Left colon (tissue), 2 donors: ENCODE data around the gene PRELID3B. TPM values are rescaled to one million over a fixed set of nuclear protein-coding genes. Genes with fewer than 3 reads are reported as not detected.

Source experiments
- ATAC-seq: fragments of 200-7000 bp; cut with Tn5 transposase; one replicate; pipeline ENCODE4 v1.9.1; 2020; ENCODE audit warnings: mild to moderate bottlenecking, moderate library complexity
- DNase-seq, 2 donors: peaks; one replicate each; pipeline ENCODE4 v3.0.0-alpha.2; 2020
- intact Hi-C, 2 donors: fragments of 100-400 bp; cut with DNase I in 1 of 2; cut with micrococcal nuclease in 1 of 2; formaldehyde crosslinking; loops; one replicate each; pipeline versions ENCODE4 v1.11.2 to v1.14.0; 2022; cut with DNase I, micrococcal nuclease
- long read RNA-seq: library from polyadenylated mRNA; unstranded; transcript quantifications from one replicate; pipeline ENCODE4 v2.0.0, GENCODE V29; 2021
- total RNA-seq, 2 donors: library from RNA; stranded (reverse); fragmentation: NEBNext Ultra II Directional; extraction: Animal tissue kit (Norgen Biotek cat#: 25700); gene quantifications; one replicate each; pipeline ENCODE4 v1.2.1, GENCODE V29; 2021
- donor health status: DM: no; HTN: no; CAD: no.
- donor health status: DM: yes; HTN: yes; CAD: no.

Gene PRELID3B
- 100 to 1,000 TPM; 125 to 137 TPM for total RNA-seq
- long read RNA-seq, transcript PRELID3B-203 (6 exons, 704 nt), result minor isoform, 5 of 437 reads
- long read RNA-seq, transcript PRELID3B-201 (6 exons, 2,626 nt), result major isoform, 372 of 437 reads
- long read RNA-seq, transcript PRELID3B-202 (5 exons, 943 nt), result minor isoform, 30 of 437 reads
- long read RNA-seq, partial matches to known transcripts, result 8 of 437 reads
- long read RNA-seq, other reads (novel, unspliced or antisense), result 22 of 437 reads

DNA sequence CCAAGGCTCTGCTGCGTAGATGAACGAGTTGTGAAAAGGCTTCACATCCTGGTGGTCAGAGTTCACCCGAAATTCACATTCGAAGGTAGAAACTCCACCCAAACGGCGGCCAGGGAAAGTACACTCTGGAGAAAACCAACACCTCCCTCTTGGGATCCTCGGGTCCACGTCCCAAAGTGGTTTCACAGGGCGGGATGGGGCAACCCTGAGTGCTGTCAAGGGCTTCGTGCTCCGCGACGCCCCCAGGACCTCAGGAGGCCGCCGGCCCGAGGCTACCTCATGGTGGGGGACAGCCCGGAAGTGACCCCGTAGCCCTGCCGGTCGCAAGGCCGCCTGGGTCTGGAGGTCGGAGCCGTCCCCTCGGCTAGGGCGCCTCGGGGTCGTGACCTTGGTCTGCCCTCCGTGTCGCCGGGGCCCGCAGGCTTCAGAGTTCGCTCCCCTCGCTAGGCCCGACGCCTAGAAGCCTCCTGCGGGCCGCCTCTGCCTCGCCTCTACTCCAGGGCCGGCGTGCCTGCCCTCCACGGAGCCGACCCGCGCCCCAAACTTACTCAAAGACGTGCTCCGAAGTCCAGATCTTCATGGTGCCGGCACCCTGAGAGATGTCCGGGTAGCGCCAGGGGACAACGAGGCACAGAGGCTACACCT, at the start of gene PRELID3B:
PRELID3B (minus strand) TSS at position 636 of the 645 bp plus-strand sequence; CDS start at position 580, 56 bp downstream.
- intact Hi-C loops, result no loop called here
- ATAC-seq (peak; percentile 59), DNase-seq (peak; percentile 44 to 65)

DNA sequence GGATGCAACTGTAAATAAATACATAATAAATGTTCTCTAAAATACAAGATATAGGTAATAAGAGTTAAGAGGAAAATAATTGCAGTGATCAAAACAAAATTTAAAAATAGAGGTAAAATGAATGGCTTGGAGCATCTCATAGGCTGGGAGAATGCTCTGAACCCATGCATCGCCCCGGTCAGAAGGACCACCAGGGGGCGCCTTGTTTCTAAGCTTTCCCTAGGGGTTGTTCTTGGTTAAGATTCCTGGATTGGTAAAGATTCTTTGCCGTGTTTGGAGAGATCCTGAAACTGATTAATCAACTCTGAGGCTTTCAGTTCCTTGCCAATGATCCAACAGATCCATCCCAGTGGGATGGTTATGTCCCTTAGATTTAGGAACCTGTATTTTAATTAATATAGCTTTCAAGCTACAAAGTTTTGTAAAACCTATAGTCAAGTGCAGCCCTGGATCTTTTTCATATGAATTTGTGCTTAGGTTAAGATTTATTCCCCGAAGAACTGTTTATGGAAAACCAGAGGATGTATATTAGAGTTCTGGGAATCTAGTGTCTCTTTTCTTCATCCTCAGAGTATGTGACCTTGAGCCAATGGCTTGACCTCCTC, 45.3 kb upstream of the PRELID3B start:
- intact Hi-C loops, result loop anchor here (5.0 to 10.0 kb wide), 3 partner anchors 134 to 317 kb away; no protein-coding TSS in a partner anchor
- DNase-seq (peak; percentile 60 to 93), ATAC-seq (peak; percentile 94)

DNA sequence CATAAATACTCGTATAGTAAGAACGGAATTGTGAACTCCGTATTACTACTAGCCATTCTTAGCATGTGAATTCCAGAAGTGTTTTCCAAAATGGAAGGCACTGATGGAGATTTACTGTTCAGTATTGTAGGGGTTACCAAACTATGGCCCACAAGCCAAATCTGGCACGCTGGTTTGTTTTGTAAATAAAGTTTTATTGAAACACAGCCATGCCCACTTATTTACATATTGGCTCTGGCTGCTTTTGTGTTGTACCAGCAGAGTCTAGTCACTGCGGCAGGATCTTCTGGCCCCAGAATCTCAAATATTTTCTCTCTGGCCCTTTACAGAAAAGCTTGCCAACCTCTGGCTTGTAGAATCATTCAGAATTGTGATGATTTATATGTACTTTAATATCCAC, 44.3 kb upstream of the PRELID3B start:
- ATAC-seq, result no peak

DNA sequence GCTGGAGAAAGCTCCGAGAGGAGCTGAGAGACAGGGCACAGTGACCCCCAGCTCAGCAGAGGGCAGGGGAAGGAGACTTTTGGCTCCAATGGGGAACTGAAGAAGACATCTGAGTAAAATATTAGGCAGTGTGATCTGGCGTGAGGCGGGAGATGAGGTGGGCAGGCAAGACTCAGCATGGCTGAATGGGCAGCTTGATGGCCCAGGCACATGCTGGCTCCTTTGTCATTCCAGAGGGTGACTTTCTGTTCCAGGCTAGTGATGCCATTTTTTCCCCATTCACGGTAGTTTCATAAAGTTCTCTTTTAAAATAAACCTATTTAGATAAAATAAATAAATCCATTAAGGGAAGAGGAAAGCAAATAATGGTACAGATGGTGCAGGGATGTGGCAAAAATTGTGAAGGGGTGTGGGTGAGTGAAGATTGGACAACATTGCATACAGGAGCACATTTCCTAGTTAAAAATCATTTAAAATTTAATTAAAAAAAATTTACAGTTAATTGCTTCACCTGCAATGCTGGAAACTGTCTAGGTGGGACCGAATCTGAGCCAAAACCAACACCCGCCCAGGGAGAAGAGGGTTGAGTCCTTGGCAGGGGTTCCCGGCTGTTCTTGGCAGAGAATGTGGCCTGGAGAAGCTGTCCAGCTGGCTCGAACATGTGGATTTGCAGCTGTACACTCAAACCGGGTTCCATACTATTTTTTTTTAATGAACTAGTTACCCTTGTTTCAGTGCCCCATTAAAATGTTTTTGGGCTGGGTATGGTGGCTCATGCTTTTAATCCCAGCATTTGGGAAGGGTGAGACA, 41.7 kb upstream of the PRELID3B start:
- ATAC-seq (no peak), DNase-seq (no peak)
- intact Hi-C loops, result loop anchor here (10.0 kb wide), 2 partner anchors 141 to 321 kb away; no protein-coding TSS in a partner anchor

More for the DNA sequence above, 44.3 kb upstream of the PRELID3B start:
- intact Hi-C loops, result loop anchor here (5.0 to 10.0 kb wide), 3 partner anchors 135 to 318 kb away; no protein-coding TSS in a partner anchor
- DNase-seq, result no peak

DNA sequence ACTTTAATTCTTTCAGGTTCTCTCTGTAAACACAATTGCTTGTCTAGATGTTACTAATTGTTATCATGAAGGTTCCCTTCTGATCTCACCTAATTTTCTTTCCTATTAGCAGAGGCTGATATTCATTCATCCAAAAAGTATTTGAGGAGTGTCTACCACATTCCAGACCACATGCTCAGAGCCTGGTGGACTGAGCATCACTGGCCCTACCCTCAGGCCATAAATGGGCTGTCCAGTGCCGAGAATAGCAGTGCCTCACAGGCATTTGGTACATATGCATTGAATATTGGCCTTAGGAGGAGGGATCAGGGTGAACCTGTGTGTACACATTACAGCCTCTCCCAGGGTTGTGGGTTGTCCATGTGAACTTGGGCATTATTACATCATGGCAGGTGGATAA, 40.4 kb upstream of the PRELID3B start:
- ATAC-seq (peak; percentile 27), DNase-seq (no peak)
- intact Hi-C loops, result loop anchor here (10.0 kb wide), 2 partner anchors 142 to 322 kb away; no protein-coding TSS in a partner anchor

DNA sequence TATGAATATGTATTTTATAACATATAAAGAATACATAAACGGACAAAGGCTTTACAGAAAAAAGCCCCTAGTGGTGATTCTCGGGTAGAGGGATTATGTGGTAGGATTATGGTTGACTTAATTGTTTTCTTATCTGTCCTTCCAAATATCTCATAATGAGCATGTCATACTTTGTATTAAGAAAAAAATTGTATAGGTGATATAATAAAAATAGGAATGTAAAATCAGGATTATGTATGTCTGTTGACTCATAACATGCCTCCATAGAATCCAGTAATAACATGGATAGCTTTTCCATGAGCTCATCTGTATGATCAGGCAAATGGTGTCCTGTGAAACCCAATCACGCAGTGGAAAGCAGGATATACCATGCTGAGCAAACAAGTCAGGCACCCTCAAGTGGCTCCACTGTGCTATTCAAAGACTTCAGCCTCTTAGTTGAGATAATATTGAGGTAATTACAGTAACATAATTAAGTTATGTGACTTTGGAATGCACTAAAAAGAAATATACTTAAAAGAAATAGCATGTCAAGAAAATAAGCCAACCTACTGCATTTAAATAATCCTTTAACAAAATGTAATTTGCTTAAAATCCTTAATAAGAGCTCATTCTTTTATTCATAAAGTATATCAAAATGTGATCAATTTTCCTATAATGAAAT, 39.6 kb upstream of the PRELID3B start:
- peak; percentile 89 for ATAC-seq
- intact Hi-C loops, result loop anchor here (10.0 kb wide), 2 partner anchors 143 to 323 kb away; no protein-coding TSS in a partner anchor
- DNase-seq, result no peak

DNA sequence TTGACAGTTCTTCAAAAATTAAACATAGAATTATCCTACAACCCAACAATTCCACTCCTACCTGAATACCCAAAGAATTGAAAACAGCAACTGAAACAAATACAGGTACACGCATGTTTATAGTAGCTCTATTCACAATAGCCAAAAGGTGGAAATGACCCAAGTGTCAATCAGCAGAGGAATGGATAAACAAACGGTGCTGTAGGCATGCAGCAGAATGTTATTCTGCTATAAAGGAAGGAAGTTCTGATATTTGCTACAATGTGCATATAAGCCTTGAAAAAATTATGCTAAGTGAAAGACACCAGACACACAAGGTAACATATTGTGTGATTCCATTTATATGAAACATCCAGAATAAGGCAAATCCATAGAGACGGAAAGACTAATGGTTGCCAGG, 38.5 kb upstream of the PRELID3B start:
- no peak for DNase-seq
- ATAC-seq, result no peak
- intact Hi-C loops, result loop anchor here (10.0 kb wide), 2 partner anchors 144 to 324 kb away; no protein-coding TSS in a partner anchor

DNA sequence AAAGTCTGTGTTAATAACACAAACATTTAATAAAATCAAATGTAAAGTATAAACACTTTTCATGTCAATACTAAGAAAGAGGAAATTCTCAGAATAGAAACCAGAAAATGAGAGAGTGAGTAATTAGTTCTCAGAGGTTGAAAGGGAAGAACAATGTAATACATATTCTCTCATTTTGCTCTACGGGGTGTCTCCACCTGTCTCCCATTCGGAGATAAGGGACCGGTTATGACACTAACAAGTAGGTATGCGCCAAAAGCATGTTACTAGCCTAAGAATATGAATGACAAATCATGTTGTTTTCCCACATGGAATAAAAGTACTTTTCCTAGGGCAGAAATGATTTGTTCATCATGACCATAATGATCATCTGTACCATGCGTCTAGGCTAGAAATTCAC, 35.6 kb upstream of the PRELID3B start:
- intact Hi-C loops, result no loop called here
- DNase-seq, result no peak
- no peak for ATAC-seq

DNA sequence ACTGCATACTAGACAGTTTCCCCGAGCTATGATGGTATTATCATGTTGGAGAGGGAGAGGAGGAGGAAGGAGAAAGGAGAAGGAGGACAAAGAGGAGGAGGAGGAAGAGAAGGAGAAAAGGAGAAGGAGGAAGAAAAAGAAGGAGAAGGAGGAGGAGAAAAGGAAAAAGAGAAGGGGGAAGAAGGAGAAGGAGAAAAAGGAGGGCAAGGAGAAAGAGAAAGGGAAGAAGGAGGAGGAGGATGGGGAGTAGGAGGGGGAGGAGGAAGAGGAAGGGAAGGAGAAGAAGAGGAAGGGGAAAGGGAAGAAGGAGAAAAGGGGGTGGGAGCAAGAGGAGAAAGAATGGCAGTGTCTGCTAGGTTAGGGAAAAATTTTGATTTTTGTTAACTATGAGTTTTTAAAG, 35.1 kb upstream of the PRELID3B start:
- ATAC-seq, result no peak
- no peak for DNase-seq
- intact Hi-C loops, result no loop called here

DNA sequence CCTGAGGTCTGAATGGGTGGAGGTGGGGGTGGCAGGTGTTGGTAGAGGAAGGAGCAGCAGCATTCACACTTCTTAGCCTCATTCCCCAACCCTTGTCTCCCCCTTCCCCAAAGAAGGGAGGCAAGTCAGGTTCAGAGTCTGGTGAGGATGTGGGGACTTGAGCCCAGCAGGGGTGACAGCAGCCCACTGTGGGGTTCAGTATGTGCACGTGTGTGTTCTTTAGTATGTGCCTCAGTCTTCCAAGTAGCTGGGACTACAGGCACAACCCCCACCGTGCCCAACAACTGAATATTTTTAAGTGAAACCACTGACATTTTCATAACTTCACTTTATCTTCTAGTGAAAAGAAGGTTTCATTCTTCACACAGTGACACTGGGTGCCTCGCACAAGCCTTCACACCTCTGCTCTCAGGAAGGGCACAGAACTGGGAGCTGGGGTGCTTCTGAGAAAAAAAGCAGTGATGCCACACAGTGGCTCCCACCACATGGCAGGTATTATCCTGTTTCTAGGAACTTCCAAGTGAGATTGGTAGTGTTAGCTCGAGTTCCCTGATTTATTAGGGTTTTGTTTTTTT, 33.4 kb upstream of the PRELID3B start:
- intact Hi-C loops, result no loop called here
- DNase-seq (no peak), ATAC-seq (no peak)

DNA sequence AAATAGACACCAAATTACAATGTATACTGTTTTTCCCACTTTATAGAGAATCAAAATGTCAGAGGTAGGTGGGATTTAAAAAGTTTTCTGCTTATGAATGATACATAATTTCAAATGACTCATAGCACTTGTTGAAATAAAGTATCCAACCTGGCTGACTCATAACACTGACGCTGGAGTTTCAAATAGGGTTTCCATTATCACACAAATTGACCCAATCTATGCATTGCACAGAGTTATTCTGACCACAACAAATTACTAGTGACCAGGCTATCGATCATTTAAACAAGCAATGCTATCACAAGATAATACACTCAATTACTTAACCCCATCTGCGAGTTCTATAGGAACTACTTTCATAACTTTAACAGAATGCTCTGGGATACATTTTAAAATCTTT, 31.9 kb upstream of the PRELID3B start:
- no peak for DNase-seq
- ATAC-seq, result no peak
- intact Hi-C loops, result no loop called here

DNA sequence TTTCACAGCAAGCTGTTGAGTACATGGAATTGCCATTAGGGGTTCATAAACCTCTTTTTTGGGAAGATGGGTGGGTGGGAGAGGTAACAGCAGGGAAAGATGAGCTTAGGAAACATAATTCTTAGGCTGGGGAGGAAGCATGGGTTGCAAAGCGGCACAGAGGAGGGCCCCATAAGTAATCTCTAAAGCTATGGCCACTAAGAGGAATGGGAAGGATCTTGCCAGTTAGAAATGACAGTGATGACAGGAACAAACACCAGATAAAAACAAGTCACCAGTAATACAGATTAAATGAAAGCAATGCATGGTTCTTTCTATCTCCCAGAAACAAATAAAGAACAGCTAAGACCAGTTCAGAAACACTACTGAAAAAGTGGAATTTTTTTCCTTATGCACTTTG, 31.0 kb upstream of the PRELID3B start:
- DNase-seq, result no peak
- no peak for ATAC-seq
- intact Hi-C loops, result no loop called here

DNA sequence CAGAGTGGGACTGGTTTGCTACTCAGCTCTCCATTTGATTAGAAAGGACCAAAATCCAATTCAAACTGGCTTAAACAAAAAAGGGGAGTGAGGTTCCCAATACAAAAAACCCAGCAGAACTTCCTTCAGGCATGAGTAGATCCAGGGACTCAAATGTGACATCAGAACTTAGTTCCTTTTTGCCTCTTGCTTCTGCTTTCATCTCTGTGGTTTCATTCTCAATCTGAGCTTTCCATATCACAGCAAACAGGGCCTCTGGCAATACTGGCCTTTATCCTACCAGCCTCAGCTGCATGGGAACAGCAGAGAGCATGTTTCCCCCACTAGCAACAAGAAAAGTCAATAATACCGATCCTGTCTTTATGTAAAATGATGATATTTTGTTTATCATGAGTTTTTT, 28.6 kb upstream of the PRELID3B start:
- DNase-seq, result no peak
- no peak for ATAC-seq
- intact Hi-C loops, result no loop called here

DNA sequence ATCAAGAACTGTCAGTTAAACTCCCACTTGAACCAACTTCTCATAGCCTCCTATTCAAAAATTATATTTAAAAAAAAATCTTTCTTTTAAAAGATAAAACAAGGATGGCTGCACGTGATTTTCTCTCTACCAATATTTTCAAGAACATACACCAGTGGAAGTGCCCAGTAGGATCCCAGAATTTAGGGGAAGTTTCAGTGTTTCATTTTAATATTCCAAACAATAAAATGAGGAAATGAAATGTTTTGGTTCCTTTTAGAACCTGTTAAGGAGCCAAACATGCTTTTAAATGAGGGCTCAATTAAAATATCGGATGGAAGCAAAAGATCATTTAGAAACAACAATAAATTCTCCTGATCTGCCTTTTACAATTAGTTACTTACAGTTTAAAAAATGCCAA, 26.4 kb upstream of the PRELID3B start:
- ATAC-seq, result no peak
- no peak for DNase-seq

DNA sequence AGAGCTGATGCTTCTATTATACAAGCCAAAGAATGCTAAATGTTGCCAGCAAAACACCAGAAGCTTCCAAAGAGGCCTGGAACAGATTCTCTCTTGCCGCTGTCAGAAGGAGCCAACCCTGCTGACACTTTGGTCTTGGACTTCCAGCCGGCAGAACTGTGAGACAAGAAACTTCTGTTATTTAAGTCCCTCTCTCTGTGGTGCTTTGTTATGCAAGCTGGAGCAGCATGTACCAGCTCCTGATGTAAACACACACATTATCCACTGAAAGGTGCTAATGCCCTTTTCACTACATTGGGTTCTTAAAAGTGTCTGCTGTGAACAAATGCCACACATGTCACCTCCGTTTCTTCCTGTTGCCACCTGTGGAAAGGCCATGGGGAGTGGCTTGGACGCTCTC, 25.9 kb upstream of the PRELID3B start:
- intact Hi-C loops, result no loop called here
- DNase-seq (no peak), ATAC-seq (no peak)

More for the DNA sequence above, 26.4 kb upstream of the PRELID3B start:
- intact Hi-C loops, result no loop called here

DNA sequence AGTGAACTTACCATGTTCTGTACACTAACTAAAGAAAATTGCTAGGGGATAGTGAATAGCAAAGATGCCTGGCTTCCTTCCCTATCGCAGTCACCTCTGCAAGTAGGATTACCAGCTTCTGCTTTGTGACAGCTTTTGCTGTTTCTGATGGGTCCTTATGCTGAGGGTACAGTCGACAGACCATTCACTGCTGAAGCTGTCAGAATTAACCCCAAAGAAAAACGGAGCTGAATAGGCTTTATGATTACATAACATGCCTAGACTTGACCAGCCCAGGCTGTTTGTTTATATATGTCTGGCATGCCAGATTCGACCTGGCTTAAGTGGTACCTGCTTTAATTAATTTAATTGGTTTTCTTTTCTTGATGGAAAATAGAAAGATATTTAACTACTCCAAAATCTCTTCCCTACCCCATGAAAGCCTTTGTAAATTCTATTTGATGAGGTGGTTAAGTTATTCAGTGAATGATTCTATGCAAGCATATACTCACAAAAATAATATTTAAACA, 21.7 kb upstream of the PRELID3B start:
- intact Hi-C loops, result no loop called here
- no peak for ATAC-seq
- DNase-seq, result no peak

DNA sequence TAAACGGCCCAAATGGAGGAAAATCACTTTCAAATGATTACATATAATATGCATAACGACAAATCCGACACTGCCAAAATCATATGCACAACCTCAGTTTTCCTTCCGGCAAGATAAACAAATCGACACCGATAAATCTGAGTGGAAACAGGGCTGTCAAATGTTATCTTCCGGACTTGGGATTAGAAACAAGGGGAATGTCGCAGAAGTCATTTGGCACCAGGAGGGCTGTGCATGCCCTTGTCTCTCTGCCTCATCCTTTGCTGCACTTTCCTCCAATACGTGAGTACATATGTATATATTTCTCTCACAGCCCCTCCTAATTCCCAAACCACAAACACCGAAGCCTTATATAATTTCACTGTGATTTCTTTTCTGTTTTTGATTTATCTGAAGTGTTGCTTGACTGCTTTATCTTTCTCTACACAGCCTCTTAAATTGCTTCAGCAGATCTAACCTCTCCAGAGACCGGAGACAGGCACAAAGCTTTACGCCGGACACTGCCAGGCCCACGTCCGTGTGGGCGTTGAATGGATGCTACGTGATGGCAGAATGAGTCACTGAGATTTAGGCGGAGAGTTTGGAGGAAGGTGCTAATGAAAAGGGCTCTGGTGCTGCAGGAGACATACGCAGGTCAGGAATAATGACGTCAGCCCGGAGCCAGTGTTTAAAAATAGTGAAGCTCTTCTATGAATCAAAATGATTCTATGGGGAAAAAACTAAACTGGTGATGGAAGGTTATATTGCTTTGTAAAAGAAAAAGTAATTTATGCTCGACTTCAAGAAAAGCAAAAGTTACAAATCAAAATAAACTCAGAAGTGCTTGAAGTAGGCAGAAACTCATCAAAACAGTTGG, 21.0 kb upstream of the PRELID3B start:
- ATAC-seq (no peak), DNase-seq (peak in 1 of 2 donors; percentile 31)
- intact Hi-C loops, result no loop called here
